UCSD-AML1 (cell line): ENCODE measurements around the gene FBLN2.

Experiments
- DNase-seq: peaks from one replicate; lab custom pipeline; 2025; ENCODE audit not compliant: unreplicated experiment; lab: John Stamatoyannopoulos, UW

FBLN2 gene

GRCh38 chr3:13617981-13618380 lies 69.1 kb downstream of the FBLN2 start:
- no peak for DNase-seq

GRCh38 chr3:13618836-13619235 lies 69.9 kb downstream of the FBLN2 start:
- no peak for DNase-seq

GRCh38 chr3:13619661-13620230 lies 70.8 kb downstream of the FBLN2 start:
- DNase-seq: no peak

- DNase-seq: no peak
These were observed 71.4 kb downstream of the FBLN2 start for GRCh38 chr3:13620281-13620680.

- DNase-seq: no peak
These were observed 71.9 kb downstream of the FBLN2 start for GRCh38 chr3:13620776-13621365.

GRCh38 chr3:13621381-13622221 lies 72.7 kb downstream of the FBLN2 start:
- no peak for DNase-seq

- no peak for DNase-seq
These were observed 73.4 kb downstream of the FBLN2 start for GRCh38 chr3:13622356-13622755.

GRCh38 chr3:13623101-13623654 lies 74.3 kb downstream of the FBLN2 start:
- no peak for DNase-seq

- no peak for DNase-seq
These were observed 75.1 kb downstream of the FBLN2 start for GRCh38 chr3:13624021-13624420.

- DNase-seq: no peak
These were observed 75.8 kb downstream of the FBLN2 start for GRCh38 chr3:13624671-13625125.

GRCh38 chr3:13626396-13626795 lies 77.5 kb downstream of the FBLN2 start:
- DNase-seq: no peak

- no peak for DNase-seq
These were observed 78.1 kb downstream of the FBLN2 start for GRCh38 chr3:13626915-13627460.

GRCh38 chr3:13627681-13628080 lies 78.8 kb downstream of the FBLN2 start:
- no peak for DNase-seq

GRCh38 chr3:13628432-13628831 lies 79.5 kb downstream of the FBLN2 start:
- DNase-seq: no peak

GRCh38 chr3:13628841-13629551 lies 80.1 kb downstream of the FBLN2 start:
- DNase-seq: no peak

- no peak for DNase-seq
These were observed 80.7 kb downstream of the FBLN2 start for GRCh38 chr3:13629644-13630043.

- no peak for DNase-seq
These were observed 82.3 kb downstream of the FBLN2 start for GRCh38 chr3:13631256-13631655.

GRCh38 chr3:13633176-13633575 lies 84.3 kb downstream of the FBLN2 start:
- no peak for DNase-seq

- DNase-seq: no peak
These were observed 85.2 kb downstream of the FBLN2 start for GRCh38 chr3:13634151-13634550.

GRCh38 chr3:13634615-13635014 lies 85.7 kb downstream of the FBLN2 start:
- DNase-seq: no peak

- no peak for DNase-seq
These were observed 87.3 kb downstream of the FBLN2 start for GRCh38 chr3:13636186-13636585.
